Colonic mucosa (tissue), 4 donors: ENCODE measurements around the gene MAFB. TPM values are rescaled to one million over a fixed set of nuclear protein-coding genes. Genes with fewer than 3 reads are reported as not detected.

Experiments
- DNase-seq: peaks from one replicate; pipeline ENCODE4 v3.0.0-alpha.2; 2020
- H3K27ac ChIP-seq: fragments of 200-600 bp; one replicate; pipeline ENCODE4 v1.8.0; 2021
- H3K27me3 ChIP-seq: fragments of 200-600 bp; one replicate; pipeline ENCODE4 v1.8.0; 2021
- H3K36me3 ChIP-seq: fragments of 200-600 bp; one replicate; pipeline ENCODE4 v1.8.0; 2021
- H3K4me1 ChIP-seq: fragments of 200-600 bp; one replicate; pipeline ENCODE4 v1.8.0; 2021; ENCODE audit warnings: mild to moderate bottlenecking
- H3K4me3 ChIP-seq: fragments of 200-600 bp; one replicate; pipeline ENCODE4 v1.8.0; 2021
- H3K9ac ChIP-seq, 2 donors: one replicate each; pipeline ENCODE4 v1.7.0; 2013; ENCODE audit warnings: control low read depth in 2 of 2, low read depth in 2 of 2, low read length in 2 of 2
- H3K9me3 ChIP-seq: fragments of 200-600 bp; one replicate; pipeline ENCODE4 v1.8.0; 2021
- intact Hi-C: fragments of 100-400 bp; cut with DNase I; formaldehyde crosslinking; loops from one replicate; pipeline ENCODE4 v1.14.1; 2022
- total RNA-seq, 2 donors: library from RNA; stranded (reverse); fragmentation: NEBNext Ultra II Directional in 1 of 2; extraction: Animal tissue kit (Norgen Biotek cat#: 25700) in 1 of 2; gene quantifications; one replicate each; pipeline ENCODE4 v1.2.1, GENCODE V29; 2021
- TF ChIP-seq, protein P1 (sequence below): fragments of 200-600 bp; IDR thresholded peaks from one replicate; pipeline ENCODE4 v1.8.0; 2022; ENCODE audit warnings: antibody characterized with exemption, mild to moderate bottlenecking
- donor health status: healthy.
- donor health status: DM: no; HTN: no; CAD: no.
- donor health status: DM: no; HTN: no; CAD: no.

The MAFB gene
- total RNA-seq, 2 donors from 2014 or later: 2.8 to 11.2 TPM

DNA sequence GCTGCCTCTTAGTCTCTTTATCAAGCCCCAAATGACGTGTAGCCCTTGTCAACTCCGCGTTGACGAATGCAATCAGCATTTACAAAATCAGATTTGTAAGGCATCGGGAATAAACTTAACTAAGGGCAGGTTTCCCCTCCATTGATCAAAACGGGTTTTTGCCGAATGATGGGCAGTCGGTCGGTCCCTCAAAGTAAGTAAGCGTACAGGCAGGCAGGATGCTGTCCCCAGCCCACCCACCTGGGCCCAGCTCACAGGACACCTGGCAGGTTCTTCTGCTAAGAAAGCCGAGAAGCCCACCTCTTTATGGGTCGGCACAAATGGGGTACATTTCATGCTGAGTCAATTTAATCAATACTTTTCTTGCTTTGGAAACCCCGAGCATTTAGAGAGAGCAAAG lies 22.0 kb upstream of the MAFB start:
- no peaks in the 10 kb centered on the region for H3K9me3 ChIP-seq
- DNase-seq: no peak
- H3K27me3 ChIP-seq: no peaks in the 10 kb centered on the region
- intact Hi-C loops: no loop called here
- no peaks in the 10 kb centered on the region for H3K36me3 ChIP-seq
- H3K9ac ChIP-seq: no peak overlapping the region
- TF ChIP-seq, protein P1, sequence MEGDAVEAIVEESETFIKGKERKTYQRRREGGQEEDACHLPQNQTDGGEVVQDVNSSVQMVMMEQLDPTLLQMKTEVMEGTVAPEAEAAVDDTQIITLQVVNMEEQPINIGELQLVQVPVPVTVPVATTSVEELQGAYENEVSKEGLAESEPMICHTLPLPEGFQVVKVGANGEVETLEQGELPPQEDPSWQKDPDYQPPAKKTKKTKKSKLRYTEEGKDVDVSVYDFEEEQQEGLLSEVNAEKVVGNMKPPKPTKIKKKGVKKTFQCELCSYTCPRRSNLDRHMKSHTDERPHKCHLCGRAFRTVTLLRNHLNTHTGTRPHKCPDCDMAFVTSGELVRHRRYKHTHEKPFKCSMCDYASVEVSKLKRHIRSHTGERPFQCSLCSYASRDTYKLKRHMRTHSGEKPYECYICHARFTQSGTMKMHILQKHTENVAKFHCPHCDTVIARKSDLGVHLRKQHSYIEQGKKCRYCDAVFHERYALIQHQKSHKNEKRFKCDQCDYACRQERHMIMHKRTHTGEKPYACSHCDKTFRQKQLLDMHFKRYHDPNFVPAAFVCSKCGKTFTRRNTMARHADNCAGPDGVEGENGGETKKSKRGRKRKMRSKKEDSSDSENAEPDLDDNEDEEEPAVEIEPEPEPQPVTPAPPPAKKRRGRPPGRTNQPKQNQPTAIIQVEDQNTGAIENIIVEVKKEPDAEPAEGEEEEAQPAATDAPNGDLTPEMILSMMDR: no peak
- no peak overlapping the region for H3K27ac ChIP-seq
- no peak overlapping the region for H3K4me3 ChIP-seq
- H3K4me1 ChIP-seq: no peaks in the 10 kb centered on the region

DNA sequence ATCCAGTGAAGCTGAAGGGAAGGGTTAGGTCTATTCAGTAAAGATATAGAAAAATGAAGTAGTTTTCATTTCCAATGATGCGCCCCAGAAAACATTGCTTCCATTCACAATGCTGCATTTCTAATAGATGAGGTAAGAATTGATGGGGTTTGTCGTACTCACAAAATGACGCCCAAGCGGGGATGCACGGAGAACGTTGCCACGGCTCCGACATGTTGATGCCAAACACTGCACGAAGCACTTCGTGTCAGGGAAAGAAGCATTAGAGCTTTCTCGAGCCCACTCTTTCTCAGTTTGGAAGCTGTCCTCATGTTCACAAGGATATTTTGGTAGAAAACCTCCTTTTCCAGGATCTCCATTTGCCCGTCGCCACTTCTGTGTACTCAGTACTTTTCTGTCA lies 21.6 kb upstream of the MAFB start:
- H3K4me1 ChIP-seq: no peaks in the 10 kb centered on the region
- no peaks in the 10 kb centered on the region for H3K27me3 ChIP-seq
- no peak overlapping the region for H3K9ac ChIP-seq
- intact Hi-C loops: no loop called here
- no peaks in the 10 kb centered on the region for H3K36me3 ChIP-seq
- no peak overlapping the region for H3K27ac ChIP-seq
- no peak for DNase-seq
- H3K9me3 ChIP-seq: no peaks in the 10 kb centered on the region
- H3K4me3 ChIP-seq: no peak overlapping the region
- TF ChIP-seq, protein P1: no peak

DNA sequence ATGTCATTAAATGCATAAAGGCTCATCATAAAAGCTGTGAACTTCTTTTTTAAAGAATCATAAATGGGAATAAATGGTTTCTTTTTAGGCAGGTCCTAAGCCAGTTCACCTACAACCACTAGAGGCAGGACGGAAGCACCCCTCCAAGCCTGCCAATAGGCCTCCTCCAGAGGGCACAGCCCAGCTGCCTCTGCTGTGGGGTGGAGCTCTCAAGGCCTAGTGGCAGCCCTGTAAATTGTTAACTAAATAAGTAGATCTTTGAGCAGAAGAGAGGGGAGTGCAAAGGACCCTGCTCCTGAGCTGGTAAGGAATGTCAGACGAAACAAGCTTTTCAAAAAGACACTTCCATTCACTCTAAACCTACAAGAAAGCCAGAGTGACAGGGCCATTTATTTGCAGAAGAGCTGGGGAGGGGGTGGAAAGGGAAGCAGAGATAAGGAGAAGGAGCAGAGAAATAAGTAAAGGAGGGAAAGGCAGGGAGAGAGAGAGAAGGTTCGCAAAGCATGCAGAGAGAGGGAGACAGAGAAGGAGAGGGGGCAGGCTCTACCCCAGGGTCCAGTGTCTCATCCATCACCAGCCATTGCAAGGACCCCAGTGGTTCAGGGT lies 18.0 kb upstream of the MAFB start:
- Histone ChIP-seq H3K27ac (no peak overlapping the region), H3K27me3 (no peaks in the 10 kb centered on the region), H3K36me3 (no peaks in the 10 kb centered on the region), H3K9ac (no peak overlapping the region), H3K9me3 (no peaks in the 10 kb centered on the region), H3K4me1 (no peaks in the 10 kb centered on the region), H3K4me3 (no peak overlapping the region)
- no peak for DNase-seq
- TF ChIP-seq, protein P1: no peak
- intact Hi-C loops: no loop called here

DNA sequence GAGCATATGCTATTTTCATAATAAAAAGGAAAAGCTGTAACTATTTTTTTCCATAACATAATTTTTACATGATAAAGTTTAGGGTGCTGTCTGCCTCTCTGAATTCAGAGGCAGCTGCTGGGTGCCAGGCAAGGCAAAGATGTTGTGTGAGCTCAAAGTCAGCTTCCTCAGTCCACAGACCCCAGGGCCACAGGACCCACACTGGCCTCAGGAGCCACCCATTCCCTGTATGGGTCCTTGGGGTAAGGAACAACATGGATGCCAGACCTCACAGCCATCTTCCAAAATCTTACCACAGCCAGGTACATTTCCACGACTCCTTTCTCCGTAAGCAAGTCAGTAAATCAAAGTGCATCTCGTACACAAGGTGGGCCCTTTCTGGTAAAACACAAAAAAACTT lies 16.4 kb upstream of the MAFB start:
- Histone ChIP-seq H3K9me3 (no peaks in the 10 kb centered on the region), H3K27ac (no peak overlapping the region), H3K4me3 (no peak overlapping the region), H3K36me3 (no peaks in the 10 kb centered on the region), H3K9ac (no peak overlapping the region), H3K4me1 (no peaks in the 10 kb centered on the region), H3K27me3 (no peaks in the 10 kb centered on the region)
- intact Hi-C loops: no loop called here
- TF ChIP-seq, protein P1: no peak
- DNase-seq: no peak

DNA sequence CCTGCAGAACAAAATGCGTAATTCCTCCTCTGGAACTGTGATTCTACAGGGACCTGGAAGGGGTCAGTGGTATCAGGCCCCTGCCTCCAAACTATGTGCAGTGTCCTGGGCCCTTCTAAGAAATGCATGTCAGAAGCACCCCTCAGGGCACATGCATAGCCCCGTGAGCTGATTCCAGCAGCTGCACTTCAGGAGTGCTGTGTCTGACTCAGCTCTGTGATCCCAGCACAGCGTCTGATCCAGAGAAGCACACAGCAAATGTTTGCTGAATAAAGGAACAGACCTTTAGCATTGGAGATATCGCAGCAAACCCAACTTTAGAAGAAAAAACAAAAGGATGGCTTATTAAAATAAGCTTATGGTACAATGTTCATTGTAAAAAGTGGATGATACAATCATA lies 15.8 kb upstream of the MAFB start:
- intact Hi-C loops: no loop called here
- H3K4me1 ChIP-seq: no peaks in the 10 kb centered on the region

More for the DNA sequence above, 15.8 kb upstream of the MAFB start:
- no peak overlapping the region for H3K27ac ChIP-seq
- DNase-seq: no peak
- H3K36me3 ChIP-seq: no peaks in the 10 kb centered on the region
- TF ChIP-seq, protein P1: no peak
- no peak overlapping the region for H3K4me3 ChIP-seq
- no peaks in the 10 kb centered on the region for H3K27me3 ChIP-seq
- H3K9me3 ChIP-seq: no peaks in the 10 kb centered on the region
- H3K9ac ChIP-seq: no peak overlapping the region
